ENCODE measurements around the gene CORO1C.
A peak's percentile ranks its signal among the peaks of the same experiment; 100 is the strongest.

The CORO1C gene

DNA sequence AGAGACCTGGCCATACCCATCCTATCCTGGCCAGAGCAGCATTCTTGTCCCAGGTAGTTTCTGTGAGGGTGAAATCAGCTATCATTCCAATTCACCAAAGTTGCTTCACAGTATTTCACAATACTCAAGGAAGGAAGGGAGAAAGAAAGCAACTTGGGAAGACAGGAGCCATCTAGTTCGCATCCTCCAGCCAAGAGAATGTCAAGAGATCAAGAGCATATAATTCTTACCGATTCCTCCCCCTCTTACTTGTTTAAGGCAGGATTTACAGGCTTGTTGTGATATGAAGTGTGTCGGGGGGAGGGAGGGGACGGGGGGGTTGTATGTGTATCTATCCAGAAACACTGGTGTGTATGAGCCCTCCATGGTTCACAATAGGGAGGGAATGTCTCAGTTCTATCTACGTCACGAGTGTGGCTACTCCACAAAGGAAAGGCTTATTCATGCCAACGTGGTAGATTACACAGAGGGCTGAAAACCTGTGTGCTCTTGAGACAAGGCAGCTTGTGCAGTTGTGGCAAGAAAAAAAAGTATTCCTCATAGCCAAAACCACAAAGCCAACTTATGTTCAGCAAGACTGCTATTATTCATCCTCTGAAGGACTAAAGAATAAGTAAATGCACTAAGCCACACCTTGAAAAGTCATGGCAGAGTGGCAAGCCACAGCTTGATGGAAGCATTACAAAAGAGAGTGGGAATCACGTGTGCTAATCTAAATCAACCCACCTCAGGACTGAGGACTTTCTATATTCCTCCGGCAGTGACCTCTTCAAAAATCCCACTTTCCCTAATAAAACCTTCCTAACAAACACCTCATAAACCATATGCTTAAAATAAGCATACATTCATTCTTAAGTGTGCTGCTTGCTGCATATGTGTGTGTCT lies 35.0 kb downstream of the CORO1C start:
- no peak for DNase-seq

- no peak for DNase-seq
Observed at GRCh38 chr12:108694812-108695278, 36.5 kb downstream of the CORO1C start.

DNA sequence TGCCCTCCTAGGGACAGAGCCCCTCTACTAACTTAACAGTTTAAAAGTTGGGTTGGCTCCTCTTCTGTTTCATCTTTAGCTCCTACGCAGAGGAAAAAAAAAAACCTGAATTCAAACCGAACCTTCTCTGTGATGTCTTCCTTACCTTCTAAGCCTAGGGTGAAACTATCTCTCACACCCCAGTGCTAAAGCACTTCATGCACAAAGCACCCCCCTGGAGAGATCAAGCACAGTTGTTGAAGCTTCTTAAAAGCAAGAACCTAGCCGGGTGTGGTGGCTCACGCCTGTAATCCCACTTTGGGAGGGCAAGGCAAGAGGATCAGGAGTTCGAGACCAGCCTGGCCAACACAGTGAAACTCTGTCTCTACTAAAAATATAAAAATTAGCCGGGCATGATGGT lies 37.6 kb downstream of the CORO1C start:
- no peak for DNase-seq

DNA sequence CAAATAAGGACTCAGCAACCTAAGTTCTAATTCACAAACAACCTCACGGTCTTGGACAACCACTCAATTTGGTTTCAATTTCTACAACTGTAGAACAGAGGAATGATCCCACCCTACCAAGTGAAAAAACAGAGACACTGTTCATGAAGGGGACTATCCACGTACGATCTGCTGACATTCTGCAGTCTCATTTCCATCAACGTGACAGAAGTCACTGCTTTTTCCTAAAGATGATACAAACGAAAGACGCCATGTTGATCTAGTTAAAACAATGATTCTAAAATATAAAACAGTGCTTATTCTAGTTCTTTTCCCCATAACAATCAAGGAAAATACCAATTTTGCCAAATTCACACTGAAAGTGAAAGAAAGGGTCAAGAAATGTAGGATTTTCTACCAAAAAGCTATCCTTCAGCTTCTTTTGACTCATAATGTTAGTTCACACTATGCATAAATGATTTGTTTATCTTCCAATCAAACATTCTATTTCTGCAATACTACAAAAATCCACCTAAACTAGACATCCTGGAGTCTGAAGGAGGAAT lies 38.1 kb downstream of the CORO1C start:
- DNase-seq: no peak

DNA sequence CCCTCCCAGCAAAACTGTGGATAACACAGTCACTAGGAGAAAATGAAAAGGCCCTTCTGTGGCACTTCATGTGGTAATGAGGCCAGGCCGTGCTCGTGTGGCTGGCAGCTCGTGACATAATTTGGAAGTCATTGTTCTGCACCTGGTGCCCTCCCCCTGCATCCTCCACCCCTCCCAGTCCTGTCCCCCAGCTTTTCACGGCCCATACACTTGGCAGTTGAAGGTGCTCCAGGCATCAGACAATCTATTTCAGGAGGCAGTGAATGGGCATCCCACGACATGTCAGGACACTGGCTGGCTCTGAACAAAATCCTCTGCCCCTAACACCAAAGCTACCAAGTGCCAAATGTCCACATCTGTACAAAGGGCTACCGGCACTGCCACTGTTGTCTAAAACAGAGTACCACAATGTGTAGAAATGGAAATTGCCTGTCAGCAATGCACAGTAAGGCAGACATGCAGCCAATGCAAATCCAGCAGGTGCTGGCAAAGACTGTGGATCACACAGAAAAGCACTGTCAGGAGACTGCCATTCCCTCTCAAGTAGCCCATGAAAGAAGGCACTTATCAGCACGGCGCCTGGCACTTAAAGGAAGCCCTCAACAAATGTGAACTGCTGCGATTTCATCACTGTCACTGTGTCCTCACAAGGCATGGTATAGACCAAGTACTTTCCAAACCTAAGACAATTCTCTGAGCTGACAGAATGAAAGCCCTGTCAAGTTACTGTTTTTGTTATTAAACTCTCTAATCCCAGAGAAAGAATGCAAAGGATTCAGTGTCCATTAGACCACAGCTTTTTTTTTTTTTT lies 39.1 kb downstream of the CORO1C start:
- peak in 1 of 6 experiments; percentile 19 for DNase-seq

DNA sequence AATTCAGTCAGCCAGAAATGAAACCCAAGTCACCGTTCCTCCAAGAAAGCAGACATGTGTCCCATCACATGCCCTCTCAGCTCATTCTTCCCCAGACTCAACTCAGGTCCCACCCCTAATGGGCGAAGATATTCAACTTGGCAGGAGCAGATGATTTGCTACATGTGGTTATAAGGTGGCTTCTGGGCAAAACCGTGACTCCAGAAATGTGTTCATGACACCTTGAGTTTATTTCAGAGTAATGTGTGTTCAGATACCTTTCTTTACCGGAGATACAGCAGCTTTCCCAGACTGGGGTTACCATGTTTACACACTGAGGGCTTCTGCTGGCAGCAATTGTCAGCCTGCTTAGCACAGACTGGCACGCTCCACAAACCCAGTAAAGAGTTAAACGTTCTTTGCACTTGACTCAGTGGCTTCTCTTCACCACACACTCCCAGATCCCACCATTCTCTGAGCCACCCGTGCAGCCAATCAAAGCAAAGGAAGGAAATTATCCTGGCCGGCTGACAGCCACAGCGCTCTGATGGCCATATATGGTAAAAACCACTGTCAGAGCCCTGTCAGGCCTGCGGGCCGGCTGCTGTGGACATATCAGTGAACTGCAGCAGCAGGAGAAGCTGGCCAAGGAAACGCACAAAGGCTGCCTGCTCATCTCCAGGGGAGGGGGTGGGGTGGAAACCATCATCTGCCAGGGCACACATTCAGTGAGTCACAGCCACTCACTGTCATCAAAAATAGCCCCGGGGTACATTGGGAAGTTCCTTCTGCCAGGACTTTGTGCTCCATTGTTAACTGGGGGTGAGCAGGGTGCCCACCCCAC lies 39.9 kb downstream of the CORO1C start:
- DNase-seq: peak in 4 of 6 experiments; percentile 5 to 19 (median 16)

- DNase-seq: no peak
Observed at GRCh38 chr12:108690542-108691174, 40.7 kb downstream of the CORO1C start.

GRCh38 chr12:108690191-108690518 lies 41.2 kb downstream of the CORO1C start:
- DNase-seq: no peak

- peak; percentile 17 to 58 (median 38) for DNase-seq
Observed at GRCh38 chr12:108689314-108690190, 41.8 kb downstream of the CORO1C start.

DNA sequence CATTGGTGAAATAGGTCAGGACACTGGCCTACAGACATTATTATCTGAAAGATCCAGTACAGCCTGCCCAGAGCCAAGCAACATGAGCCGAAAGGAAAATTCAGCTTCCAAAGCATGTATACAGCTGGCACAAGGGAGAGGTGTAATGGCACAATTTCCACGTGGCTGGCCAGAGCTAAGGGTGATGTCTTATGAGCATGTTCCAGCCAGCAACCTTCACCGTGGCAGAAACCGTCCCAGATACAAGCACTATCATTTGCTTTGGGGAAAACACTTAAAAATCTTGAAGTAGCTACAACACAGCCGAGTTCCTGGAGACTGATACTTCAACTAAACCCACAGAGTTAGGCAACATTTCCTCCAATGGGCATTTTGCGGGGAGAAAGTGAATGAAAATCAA lies 44.5 kb downstream of the CORO1C start:
- no peak for DNase-seq

DNA sequence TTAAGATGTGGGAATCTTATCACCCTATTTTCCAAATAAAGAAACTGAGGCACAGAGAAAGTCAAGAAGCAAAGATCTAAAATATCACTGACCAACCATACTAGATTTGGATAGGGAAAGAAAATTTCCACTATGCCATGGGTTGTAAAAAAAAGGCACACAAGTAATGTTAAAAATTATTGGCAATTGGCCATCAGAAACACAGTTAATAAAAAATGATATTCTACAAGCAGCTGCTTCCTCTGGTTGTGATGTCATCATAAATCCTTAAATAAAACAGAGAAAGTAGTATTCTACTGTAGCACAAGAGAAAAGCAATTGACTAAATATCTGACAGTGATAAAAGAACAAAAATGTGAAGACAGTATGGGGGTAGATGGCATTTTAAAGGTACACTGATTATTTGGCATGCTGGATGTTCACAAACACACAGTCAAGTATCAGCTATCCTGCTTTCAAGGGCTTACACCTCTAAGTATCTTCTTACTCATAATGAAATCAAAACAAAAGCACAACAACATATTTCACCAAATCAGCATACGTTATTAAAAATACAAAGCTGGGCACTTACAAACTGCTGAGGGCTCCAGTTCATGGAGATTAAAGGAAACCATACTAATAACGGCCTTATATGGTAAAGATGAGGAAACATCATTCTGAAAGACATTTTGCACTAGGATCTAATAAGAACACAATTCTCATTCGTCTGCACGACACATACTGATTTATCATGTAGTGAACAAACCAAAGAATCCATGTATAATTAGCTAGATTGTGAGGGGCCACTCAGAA lies 45.7 kb downstream of the CORO1C start:
- DNase-seq: no peak

- DNase-seq: no peak
Observed at GRCh38 chr12:108683906-108684556, 47.3 kb downstream of the CORO1C start.

GRCh38 chr12:108681317-108681716 lies 50.0 kb downstream of the CORO1C start:
- DNase-seq: no peak

DNA sequence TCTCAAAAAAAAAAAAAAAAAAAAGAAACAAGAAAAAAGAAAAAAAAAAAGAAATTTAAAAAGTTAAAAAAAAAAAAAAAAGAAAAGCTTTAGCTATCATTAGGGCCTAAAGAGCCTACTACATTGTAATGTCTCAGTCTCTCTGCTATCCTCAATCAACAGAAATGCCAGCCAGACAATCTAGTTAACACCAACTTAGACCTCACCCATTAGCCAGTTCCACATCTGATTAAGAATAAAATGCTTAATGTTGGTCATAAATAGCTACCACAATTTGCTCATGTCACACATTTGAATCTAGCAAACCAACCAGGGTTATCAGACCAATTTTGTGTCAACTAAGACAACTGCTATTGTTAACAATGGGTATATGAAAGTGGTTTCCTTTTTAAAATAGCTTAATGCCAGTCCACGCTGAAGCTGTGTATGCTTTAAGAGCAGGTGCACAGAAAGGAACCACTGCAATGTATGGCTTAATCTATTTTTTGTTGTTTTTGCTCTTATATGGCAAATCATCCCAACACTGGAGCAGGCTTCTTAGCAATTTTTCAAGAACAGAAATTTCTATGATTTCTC lies 52.1 kb downstream of the CORO1C start:
- DNase-seq: no peak

GRCh38 chr12:108678104-108678730 lies 53.1 kb downstream of the CORO1C start:
- DNase-seq: no peak

- DNase-seq: no peak
Observed at GRCh38 chr12:108677381-108677780, 53.9 kb downstream of the CORO1C start.

GRCh38 chr12:108676707-108677106 lies 54.6 kb downstream of the CORO1C start:
- no peak for DNase-seq

- no peak for DNase-seq
Observed at GRCh38 chr12:108675792-108676191, 55.5 kb downstream of the CORO1C start.

DNA sequence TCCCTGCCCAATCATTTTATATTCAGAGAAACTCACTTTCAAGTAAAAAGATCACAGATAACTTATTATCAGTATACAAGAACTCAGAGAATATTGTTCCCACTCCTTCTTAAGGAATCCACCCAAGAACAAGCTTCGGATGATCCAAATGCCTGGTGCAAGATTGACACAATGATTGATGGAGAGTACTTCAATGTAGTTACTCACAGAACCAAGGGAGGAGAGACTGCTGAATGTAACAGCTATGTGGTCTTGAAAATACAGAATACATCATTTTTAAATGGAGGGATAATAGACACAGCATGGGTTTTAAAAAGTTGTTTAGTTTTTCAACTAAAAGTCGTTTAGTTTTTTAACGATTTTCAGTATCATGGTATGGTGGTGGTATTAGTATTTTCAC lies 59.3 kb downstream of the CORO1C start:
- DNase-seq: no peak

Measured in stimulated activated naive CD4-positive, alpha-beta T cell (primary cell).